Measurements from ENCODE around the gene PAX1.

DNA sequence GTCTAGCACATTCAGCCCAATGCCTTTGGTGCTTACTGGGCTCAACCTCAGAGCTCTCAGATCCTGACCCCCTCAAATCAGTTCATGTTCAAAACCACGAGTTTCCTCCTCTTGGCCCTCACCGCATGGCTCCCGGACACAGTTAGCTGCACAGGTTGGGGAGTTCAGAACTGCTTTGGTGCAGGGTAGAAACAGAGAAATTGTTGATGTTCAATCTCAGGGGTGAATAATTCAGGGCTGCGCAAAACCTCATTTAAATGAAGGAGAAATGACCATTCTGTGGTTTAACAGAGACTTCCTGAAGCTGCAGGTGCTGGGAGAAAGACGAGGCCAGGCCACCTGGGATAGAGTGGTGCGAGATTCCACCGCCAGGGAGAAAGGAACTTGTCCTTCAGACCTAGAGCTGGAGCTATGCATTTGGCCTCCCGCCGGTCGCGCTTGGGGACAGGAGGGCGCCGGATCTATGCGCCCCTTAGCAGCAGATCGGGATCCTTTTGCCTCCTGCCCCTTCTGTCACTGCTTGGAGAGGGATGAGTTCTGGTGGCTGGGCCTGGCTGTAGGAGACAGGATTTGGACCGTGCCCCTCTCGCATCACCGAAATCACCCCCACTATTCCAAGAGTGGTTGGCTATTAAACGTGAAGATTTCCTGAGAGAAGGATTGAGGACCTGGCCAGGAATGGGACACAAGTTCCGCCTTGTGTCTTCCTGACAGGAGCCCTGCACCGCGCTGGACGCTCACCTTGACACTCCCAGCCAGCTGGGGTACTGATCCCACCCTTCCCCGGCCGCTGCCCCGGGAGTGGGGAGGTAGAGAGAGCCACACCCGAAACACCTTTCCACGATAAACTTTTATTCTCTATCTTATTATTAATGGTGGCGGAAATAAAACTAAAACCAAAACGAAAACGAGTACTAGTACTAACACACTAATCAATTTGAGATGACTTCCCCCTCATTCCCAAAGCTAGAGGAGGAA is 767 bp upstream of the PAX1 start:
- TF ChIP-seq POLR2A (IDR thresholded peaks at IDR 0.05; ENCODE audit: low read length) (no peak), GATA1 (IDR thresholded peaks at IDR 0.05; ENCODE audit: low read depth, low read length) (no peak)

Data from erythroblast (primary cell).